GM19324 (cell line): ENCODE data around the gene EPC1.

Experiments
- ATAC-seq: cut with Tn5 transposase; IDR thresholded peaks from one replicate; pipeline ENCODE4 v1.9.1; 2021; ENCODE audit warnings: mild to moderate bottlenecking, moderate library complexity; ENCODE audit not compliant: unreplicated experiment, low FRiP score

Gene EPC1

GRCh38 chr10:32295027-32295426 lies 51.9 kb downstream of the EPC1 start:
- ATAC-seq, result no peak

DNA sequence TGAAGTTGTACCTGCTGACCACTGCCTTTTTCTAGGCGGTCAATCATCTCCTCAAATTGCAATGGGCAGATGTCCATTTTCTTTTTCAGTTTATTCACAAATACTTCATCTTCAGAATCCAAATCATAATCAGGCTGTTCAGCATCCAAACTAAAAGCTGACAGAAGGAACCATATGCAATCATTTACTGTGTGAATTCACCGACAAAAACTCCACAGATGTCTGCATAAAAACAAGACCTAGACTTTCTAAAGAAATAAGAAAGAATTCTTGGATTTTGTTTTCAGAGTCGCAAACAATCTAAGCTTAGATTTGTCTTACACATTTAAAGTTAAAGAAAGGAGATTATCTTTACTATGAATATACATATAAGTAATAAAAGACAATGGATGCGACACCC lies 53.4 kb downstream of the EPC1 start:
- no peak for ATAC-seq

- no peak for ATAC-seq
These were observed 67.2 kb downstream of the EPC1 start for GRCh38 chr10:32279795-32280194.

GRCh38 chr10:32273336-32273735 lies 73.6 kb downstream of the EPC1 start:
- no peak for ATAC-seq

- ATAC-seq, result no peak
These were observed 75.3 kb downstream of the EPC1 start for GRCh38 chr10:32271617-32272016.

- no peak for ATAC-seq
These were observed 77.4 kb downstream of the EPC1 start for GRCh38 chr10:32269343-32270100.

DNA sequence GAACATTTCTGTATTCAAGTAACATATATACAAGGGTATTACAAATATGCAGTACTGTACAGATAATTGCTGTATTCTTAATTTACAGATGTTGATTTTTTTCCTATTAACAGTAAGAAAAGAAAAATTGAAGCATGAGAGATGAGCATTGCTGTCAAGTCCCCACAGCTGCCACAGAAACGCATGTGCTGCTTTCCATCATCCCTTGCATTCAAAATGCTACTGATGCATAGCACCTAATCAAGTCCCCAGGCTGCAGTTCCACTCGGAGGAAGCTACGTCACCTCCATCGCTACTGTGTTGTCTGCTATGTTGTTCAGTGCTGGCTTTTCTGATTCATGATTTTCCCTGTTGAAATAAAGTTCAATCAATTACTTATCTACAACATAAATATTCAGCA lies 78.2 kb downstream of the EPC1 start:
- ATAC-seq, result no peak

DNA sequence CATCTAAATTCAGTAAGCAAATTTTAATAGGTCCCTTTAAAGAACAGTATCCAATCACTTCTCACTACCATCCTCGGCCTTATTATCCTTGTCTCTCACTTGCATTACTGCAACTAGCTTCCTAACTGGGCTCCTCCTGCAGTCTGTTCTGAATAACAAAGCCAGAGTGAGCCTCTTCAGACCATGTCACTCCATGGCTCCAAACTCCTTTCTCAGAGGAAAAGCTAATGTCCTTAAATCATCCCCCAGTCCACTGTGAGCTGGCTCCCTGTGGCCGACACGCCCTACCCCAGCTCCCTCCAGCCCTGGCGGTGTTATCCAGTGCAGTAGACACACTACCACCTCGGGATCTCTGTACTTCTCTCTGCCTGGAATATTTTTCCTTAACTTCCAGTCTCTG lies 80.0 kb downstream of the EPC1 start:
- no peak for ATAC-seq

GRCh38 chr10:32266566-32266965 lies 80.4 kb downstream of the EPC1 start:
- ATAC-seq, result no peak

GRCh38 chr10:32265756-32266155 lies 81.2 kb downstream of the EPC1 start:
- no peak for ATAC-seq

DNA sequence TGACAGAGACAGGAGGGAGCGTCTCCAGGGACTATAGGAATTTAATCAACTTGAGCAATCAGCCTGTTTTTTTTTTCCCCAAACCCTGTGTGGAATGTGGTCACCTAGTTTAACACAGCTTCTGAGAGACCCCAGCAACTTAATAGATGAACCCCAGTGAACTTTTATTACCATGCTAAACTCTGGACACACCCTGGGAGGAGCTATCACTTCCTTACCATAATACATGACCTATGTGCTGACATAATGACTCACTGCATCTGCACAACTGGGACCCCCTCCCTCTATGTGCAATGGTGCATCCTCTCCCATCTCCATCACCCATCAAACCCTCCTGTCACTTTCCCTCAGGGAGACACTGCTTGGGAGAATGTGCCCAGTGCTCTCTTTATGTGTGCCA lies 83.7 kb downstream of the EPC1 start:
- ATAC-seq, result no peak

DNA sequence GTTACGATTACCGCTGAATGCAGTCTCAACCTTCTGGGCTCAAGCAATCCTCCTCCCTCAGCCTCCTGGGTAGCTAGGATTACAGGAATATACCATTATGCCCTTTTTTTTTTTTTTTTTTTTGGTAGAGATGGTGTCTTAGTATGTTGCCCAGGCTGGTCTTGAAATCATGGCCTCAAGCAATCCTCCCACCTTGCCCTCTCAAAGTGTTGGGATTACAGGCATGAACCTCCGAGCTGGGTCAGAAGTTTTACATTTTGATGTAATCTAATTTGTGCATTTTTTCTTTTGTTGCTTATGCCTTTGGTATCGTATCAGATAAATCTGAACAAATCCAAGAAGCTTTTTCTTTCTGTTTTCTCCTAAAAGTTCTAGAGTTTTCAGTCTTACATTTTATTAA lies 87.4 kb downstream of the EPC1 start:
- ATAC-seq, result no peak

GRCh38 chr10:32256613-32257437 lies 90.1 kb downstream of the EPC1 start:
- ATAC-seq, result peak; percentile 52

DNA sequence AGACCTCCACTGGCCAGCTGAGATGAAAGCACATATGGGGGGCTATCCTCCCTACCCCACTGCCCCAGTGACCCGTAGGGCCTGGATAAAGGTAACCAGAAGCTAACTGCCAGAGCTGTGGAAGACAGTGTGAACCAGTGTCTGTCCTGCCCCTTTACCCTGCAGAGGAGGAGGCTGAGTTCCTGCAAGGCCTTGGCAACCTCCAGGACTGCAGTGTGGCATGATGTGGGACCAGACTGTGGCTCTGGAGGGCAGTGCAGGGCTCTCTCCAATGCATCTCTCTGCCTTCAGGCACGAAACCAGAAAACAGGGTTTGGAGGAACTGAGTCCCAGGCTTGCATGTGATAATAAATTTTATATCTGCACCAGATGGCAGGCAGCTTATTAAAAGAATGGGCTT lies 93.1 kb downstream of the EPC1 start:
- no peak for ATAC-seq

DNA sequence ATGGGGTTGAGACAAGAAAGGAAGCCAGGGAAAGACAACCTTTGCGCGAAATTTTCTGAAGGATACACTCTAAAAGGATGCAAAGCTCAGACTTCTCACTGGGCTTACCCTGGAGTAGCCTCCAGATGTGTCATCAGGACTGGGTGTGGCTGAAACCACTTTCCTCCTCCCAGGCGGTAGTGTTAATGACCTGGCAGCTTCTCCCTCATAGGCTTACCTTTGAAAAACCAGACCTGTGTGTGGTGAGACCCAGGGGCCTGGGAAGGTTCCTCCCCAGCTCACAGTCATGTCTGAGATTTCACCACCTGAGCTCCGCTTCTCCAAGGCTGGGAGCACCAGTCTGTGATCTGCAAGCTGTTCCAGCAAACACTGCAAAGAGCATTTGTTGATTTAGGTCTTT lies 93.7 kb downstream of the EPC1 start:
- ATAC-seq, result no peak

GRCh38 chr10:32250489-32250888 lies 96.5 kb downstream of the EPC1 start:
- peak; percentile 67 for ATAC-seq

- no peak for ATAC-seq
These were observed 100.3 kb downstream of the EPC1 start for GRCh38 chr10:32246685-32247084.

GRCh38 chr10:32245760-32246159 lies 101.2 kb downstream of the EPC1 start:
- no peak for ATAC-seq

- no peak for ATAC-seq
These were observed 102.3 kb downstream of the EPC1 start for GRCh38 chr10:32244421-32245207.

GRCh38 chr10:32244011-32244410 lies 102.9 kb downstream of the EPC1 start:
- no peak for ATAC-seq

DNA sequence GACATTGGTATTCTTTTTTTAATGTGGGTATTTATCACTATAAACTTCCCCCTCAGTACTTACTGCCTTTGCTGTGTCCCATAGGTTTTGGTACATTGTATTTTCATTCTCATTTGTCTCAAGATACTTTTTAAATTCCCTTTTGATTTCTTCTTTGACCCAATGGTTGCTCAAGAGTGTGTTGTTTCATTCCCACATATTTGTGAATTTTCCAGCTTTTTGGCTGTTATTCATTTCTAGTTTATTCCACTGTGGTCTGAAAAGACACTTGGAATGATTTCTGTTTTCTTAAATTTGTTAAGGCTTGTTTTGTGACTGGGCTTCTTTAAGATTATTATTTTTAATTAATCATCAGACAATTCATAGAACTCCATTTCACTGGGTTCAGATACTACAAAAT lies 105.0 kb downstream of the EPC1 start:
- ATAC-seq, result no peak
